ENCODE measurements around the gene LYAR.

DNA sequence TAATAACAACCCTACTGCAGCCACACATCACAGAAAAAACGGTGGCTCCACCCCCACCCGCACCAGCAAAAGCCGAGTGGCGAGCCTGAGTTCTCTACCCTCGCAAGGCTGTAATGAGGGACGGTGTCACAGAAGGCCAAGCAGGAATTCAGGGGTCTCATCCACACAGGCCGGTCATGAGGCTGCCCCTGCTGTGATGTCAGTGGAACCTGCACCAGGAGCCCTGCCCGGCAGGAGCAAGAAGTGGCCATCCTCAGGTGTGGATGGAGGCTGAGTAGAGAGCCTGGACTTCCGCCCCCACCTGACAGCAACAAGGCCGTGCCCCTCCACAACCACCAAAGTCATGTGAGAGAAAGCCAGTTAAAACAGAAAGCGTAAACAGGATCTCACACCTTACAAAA lies 20.6 kb downstream of the LYAR start:
- TF ChIP-seq CTCF (tag by site-specific recombination; IDR thresholded peaks at IDR 0.05): no peak
- no peak for TF ChIP-seq ZBTB44 (tag by site-specific recombination; IDR thresholded peaks at IDR 0.05)
- TF ChIP-seq SALL2 (tag by site-specific recombination; IDR thresholded peaks at IDR 0.05; ENCODE audit: borderline replicate concordance): no peak
- no peak for TF ChIP-seq ZBTB26 (tag by site-specific recombination; optimal IDR thresholded peaks at IDR 0.05)
- TF ChIP-seq, protein P1, sequence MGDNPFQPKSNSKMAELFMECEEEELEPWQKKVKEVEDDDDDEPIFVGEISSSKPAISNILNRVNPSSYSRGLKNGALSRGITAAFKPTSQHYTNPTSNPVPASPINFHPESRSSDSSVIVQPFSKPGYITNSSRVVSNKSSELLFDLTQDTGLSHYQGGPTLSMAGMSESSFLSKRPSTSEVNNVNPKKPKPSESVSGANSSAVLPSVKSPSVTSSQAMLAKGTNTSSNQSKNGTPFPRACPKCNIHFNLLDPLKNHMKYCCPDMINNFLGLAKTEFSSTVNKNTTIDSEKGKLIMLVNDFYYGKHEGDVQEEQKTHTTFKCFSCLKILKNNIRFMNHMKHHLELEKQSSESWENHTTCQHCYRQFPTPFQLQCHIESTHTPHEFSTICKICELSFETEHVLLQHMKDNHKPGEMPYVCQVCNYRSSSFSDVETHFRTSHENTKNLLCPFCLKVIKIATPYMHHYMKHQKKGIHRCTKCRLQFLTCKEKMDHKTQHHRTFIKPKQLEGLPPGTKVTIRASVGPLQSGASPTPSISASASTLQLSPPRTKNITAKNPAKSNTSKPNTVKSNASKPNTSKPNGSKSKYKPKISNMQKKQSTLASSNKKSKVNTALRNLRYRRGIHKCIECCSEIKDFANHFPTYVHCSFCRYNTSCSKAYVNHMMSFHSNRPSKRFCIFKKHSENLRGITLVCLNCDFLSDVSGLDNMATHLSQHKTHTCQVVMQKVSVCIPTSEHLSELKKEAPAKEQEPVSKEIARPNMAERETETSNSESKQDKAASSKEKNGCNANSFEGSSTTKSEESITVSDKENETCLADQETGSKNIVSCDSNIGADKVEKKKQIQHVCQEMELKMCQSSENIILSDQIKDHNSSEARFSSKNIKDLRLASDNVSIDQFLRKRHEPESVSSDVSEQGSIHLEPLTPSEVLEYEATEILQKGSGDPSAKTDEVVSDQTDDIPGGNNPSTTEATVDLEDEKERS (tag by site-specific recombination; IDR thresholded peaks at IDR 0.05): no peak
- no peak for TF ChIP-seq ZNF335 (tag by site-specific recombination; conservative IDR thresholded peaks at IDR 0.05)
- TF ChIP-seq, protein P2, sequence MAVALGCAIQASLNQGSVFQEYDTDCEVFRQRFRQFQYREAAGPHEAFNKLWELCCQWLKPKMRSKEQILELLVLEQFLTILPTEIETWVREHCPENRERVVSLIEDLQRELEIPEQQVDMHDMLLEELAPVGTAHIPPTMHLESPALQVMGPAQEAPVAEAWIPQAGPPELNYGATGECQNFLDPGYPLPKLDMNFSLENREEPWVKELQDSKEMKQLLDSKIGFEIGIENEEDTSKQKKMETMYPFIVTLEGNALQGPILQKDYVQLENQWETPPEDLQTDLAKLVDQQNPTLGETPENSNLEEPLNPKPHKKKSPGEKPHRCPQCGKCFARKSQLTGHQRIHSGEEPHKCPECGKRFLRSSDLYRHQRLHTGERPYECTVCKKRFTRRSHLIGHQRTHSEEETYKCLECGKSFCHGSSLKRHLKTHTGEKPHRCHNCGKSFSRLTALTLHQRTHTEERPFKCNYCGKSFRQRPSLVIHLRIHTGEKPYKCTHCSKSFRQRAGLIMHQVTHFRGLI (tag by site-specific recombination; IDR thresholded peaks at IDR 0.05): no peak
- TF ChIP-seq, protein P3, sequence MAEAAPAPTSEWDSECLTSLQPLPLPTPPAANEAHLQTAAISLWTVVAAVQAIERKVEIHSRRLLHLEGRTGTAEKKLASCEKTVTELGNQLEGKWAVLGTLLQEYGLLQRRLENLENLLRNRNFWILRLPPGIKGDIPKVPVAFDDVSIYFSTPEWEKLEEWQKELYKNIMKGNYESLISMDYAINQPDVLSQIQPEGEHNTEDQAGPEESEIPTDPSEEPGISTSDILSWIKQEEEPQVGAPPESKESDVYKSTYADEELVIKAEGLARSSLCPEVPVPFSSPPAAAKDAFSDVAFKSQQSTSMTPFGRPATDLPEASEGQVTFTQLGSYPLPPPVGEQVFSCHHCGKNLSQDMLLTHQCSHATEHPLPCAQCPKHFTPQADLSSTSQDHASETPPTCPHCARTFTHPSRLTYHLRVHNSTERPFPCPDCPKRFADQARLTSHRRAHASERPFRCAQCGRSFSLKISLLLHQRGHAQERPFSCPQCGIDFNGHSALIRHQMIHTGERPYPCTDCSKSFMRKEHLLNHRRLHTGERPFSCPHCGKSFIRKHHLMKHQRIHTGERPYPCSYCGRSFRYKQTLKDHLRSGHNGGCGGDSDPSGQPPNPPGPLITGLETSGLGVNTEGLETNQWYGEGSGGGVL (tag by site-specific recombination; IDR thresholded peaks at IDR 0.05): no peak

Data from HEK293 (cell line).